VCaP (cell line): ENCODE measurements around the gene TSC22D3.

ENCODE experiments used
- H3K27ac ChIP-seq: fragments of 450-650 bp; 2 replicates; pipeline ENCODE4 v1.5.1; 2017
- TF ChIP-seq, protein P1 (sequence below): fragments of 450-650 bp; conservative IDR thresholded peaks from 2 replicates; pipeline ENCODE4 v1.5.1; 2017; ENCODE audit warnings: mild to moderate bottlenecking, moderate library complexity

The TSC22D3 gene

DNA sequence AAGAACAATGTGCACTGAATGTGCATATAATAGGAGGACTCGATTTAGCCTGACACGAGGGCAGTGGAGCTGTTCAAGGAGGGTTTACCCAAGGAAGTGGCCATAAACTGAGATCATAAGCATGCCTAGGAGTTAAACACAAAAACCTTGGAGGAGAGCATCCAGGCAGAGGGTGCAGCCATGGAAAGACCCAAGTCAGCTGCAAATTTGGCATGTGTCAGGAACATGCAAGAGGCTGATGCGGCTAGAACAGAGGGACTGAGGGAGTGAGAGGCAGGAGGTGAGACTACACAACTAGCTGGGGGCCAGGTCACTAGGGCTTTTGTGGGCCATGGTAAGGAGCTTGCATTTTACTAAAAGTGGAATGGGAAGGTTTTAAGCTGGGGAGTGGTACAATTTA, 91.7 kb downstream of the TSC22D3 start:
- no peak overlapping the region for H3K27ac ChIP-seq

DNA sequence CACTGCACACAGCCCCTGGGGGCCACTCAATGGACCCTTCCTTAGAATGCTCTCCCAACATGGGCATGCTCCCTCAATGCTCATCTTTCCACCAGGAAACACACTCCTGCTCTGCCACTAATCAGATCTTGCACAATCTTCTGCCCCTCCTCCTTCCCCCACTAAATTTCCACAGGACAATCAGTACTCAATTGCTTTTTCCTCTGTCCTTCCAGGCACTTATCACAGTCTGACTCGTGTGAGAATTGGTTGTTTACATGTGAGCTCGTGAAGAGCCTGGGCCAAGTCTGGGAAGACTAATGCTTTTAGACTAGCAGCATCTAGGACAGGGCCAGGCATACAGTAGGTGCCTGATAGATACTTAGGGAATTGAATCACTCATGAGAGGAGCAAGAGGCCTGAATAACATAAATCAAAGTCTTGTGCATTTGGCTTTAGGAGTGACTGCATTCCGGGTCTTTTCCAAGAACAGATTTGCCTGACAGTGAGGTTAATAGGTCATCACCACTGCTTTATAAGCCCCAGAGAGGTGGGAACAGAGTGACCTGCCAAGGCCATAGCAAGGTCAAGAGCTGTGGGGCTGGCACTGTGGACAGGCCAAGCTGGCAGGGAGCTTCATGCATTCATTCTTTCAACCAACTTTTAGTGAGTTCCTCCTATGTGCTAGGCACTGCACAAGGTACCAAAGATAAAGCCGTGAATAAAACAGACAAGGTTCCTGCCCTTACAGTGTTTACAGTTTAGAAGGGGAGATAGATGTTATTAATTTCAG, 92.3 kb downstream of the TSC22D3 start:
- H3K27ac ChIP-seq: no peak overlapping the region
- TF ChIP-seq, protein P1, sequence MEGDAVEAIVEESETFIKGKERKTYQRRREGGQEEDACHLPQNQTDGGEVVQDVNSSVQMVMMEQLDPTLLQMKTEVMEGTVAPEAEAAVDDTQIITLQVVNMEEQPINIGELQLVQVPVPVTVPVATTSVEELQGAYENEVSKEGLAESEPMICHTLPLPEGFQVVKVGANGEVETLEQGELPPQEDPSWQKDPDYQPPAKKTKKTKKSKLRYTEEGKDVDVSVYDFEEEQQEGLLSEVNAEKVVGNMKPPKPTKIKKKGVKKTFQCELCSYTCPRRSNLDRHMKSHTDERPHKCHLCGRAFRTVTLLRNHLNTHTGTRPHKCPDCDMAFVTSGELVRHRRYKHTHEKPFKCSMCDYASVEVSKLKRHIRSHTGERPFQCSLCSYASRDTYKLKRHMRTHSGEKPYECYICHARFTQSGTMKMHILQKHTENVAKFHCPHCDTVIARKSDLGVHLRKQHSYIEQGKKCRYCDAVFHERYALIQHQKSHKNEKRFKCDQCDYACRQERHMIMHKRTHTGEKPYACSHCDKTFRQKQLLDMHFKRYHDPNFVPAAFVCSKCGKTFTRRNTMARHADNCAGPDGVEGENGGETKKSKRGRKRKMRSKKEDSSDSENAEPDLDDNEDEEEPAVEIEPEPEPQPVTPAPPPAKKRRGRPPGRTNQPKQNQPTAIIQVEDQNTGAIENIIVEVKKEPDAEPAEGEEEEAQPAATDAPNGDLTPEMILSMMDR: no peak

More for the DNA sequence above, 91.7 kb downstream of the TSC22D3 start:
- TF ChIP-seq, protein P1: no peak

DNA sequence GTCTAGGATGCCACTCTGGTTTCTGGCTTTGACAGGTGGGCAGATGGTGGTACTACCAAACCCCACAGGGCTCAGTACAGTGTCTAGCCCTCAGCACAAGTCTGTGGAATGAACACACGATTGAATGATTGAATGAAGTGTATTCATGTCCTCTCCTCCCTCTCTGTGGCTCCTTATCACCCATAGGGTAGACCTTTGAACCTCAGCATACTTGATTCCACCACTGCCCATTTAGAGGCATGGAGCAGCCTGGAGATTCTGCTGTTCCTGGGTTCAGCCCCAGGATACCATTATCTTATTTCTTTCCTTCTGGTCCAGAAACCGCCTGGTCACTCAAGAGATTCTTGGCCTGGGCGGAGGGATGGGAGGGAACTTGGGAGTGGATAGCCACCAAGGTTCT, 93.3 kb downstream of the TSC22D3 start:
- no peak overlapping the region for H3K27ac ChIP-seq
- TF ChIP-seq, protein P1: no peak

DNA sequence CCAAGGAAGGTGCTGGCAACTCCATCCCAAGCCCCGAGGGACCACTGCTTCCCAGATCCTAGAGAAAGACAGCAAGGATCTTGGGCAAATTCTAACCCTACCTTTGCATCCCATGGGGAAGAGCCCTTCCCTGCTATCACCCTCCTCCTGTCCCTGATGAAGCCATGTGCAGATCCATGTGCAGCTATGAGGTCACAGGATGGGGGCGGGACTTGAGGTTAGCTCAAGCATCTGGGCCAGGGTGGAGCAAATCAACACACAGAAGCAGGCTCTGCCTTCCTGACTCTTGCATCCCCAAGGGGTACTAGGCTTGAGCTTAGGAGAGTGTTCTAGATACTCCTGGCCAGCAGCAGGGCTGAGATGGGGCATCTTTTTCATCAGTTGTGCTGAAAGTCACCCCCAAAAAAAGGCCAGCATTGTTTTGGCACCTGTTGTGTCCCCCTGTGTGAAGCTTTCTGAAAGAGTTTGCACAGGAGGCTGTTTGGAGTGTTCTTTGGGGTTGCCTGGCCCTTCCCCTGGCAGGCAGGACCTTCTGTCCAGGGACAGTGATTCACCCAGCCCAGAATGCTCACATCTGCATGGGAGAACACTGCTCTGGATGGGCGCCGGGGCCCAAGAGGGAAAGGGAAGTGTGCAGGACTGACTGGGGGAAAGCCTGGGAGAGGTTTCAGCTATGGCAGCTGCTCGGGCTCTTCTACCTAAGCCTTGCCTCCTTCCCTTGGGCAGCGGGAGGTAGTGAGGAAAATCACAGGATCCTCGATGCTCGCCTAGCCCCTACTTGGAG, 96.4 kb downstream of the TSC22D3 start:
- no peak overlapping the region for H3K27ac ChIP-seq
- TF ChIP-seq, protein P1: no peak

DNA sequence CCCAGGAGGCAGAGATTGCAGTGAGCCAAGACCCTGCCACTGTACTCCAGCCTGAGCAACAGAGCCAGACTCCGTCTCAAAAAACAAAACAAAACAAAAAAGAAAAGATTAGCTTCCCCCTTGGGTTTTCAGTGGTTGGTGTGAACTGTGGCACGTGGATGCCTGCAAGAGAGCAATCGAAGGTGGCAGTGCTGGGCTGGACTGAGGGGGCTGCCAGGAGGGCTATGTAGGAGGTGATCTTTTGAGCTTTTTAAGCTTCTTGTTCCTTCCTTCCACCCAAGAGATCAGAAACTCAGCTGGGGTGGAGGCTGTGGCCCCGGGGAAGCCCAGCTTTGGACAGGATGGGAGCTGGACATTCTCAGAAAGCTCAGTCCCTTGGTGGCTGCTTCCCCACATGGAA, 97.7 kb downstream of the TSC22D3 start:
- TF ChIP-seq, protein P1: no peak
- H3K27ac ChIP-seq: no peak overlapping the region

DNA sequence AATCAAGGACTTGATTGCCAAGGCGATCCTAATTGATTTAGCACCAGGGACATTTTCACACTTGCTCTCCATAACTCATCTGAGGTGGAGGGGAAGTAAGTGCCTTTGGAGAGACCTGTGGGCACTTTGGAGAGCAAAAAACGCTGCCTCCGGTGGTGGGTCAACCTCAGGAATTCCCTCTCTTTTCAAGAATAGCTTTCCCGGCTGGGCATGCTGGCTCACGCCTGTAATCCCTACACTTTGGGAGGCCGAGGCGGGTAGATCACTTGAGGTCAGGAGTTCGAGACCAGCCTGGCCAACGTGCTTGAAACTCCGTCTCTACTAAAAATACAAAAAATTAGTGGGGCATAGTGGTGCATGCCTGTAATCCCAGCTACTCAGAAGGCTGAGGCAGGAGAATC, 98.1 kb downstream of the TSC22D3 start:
- H3K27ac ChIP-seq: peak overlapping the region; percentile 45
- TF ChIP-seq, protein P1: no peak

DNA sequence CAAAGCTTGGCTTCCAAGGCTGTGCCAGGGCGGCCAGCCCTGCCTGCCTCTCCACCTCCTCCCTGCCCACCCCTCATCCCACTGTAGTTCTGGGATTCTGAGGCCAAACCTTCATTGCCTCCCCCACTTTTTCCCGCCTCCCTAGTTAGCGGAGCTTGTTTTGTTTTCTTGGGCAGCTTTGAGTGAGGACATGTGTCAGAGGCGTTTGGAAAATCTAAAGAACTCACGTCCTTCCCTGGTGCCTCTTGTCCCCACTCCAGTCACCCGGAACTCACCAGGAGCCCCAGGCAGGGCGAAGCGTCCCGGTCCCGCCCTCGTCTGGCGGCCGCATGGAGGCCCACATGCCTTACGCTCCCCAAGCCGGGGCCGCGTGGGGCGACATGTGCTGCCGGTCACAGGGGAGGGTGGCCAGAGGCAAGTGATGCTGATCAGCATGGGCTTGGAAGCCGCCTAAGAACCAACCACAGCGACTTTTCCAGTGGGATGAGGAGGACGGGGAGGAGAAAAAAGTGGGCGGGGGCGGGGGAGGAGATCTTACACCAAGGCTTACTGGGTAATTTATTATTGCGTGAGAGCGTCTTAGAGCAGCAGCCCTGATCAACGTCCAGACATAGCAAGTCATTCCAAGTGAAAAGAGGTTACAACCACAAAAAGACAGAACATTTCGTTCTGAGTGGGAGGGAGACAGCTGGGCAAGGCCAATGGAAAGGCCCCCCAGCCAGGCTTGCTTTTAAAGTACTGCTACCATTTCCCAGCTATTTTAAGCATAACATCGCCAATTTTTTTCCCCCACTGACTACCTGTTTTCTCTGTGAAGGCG, 98.8 kb downstream of the TSC22D3 start:
- H3K27ac ChIP-seq: peak overlapping the region; percentile 45
- TF ChIP-seq, protein P1: no peak
